Measurements from ENCODE around the gene NLRP1.

GRCh38 chr17:5535436-5535835 is 48.9 kb downstream of the NLRP1 start:
- TF ChIP-seq CTCF (IDR thresholded peaks at IDR 0.05; ENCODE audit: low read depth, low read length) (no peak), EZH2phosphoT487 (IDR thresholded peaks at IDR 0.05; ENCODE audit: low read depth) (no peak)

All from OCI-LY3 (cell line).